SK-MEL-5 (cell line): ENCODE measurements around the gene PICK1. TPM values are rescaled to one million over a fixed set of nuclear protein-coding genes. Genes with fewer than 3 reads are reported as not detected.

Source experiments
- DNase-seq: peaks from one replicate; pipeline ENCODE4 v3.0.0-alpha.2; 2016; ENCODE audit warnings: low read depth, low spot score
- in situ Hi-C: cut with HindIII; loops from 2 replicates; pipeline ENCODE4 v1.10.0; 2016; ENCODE audit warnings: low sequenced_read_pairs, high pct_unique_total_duplicates, low pct_unique_long_range_greater_than_20kb
- polyA plus RNA-seq, 2 experiments: library from polyadenylated mRNA; depleted of rRNA; stranded (reverse); fragments of >200 nt; gene quantifications; 2 replicates each; pipeline ENCODE4 v1.2.3, GENCODE V29; 2015
- total RNA-seq: library from RNA; depleted of rRNA; stranded (reverse); fragments of >200 nt; shearing (Covaris generic); gene quantifications from 2 replicates; pipeline ENCODE4 v1.2.3, GENCODE V29; 2014; rRNA removed

Gene PICK1
- 24.2 and 35.7 TPM in 2 replicates for total RNA-seq
- 30.7 and 34.7 TPM in 2 replicates for polyA plus RNA-seq (2015; cell fraction: cytosol; rRNA removed)
- polyA plus RNA-seq (2015; cell fraction: nucleus; rRNA removed) = 116 and 137 TPM in 2 replicates

DNA sequence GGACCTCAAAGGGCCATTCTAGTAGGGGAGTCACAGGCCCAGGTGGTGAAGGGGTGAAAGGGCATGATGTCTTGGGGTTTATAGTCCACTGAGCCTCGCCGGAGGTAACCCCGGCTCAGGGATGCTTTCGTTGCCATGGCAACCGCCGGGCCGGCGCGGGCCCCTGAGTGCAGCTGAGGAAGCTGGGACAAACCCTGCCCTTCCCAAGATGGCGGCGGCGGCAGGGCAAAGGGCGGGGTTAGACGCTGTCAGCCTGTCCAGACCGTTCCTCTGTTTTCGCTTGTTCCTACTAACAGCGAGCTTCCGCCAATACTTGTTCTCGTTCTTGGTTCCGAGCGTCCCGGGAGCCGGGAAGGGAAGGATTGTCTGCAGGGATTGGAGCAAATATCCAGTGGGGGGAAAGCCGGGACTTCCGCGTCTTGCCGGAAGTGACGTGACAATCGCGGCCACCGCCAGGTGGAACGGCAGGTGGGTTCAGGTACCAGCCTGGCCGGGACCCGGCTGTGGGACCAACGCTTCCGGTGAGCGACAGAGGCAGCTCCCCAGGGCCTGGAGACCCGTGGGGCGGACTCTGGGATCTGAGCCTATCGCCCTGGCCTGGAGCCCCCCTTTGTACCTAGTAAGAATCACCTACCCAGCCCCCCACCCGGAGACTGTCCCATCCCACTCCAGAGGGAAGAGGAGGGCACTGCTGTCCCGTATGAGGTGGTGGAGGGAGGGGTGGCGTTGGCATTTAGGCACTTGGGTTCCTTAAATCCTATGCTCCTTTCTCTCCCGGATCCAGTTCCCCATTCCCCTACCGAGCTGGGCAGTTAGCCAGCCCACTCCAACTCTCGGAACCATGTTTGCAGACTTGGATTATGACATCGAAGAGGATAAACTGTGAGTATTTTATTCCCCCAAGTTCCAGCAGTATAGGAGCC is at the start of gene PICK1:
Gene PICK1 (plus strand): TSS at position 436 of the 923 bp plus-strand sequence. CDS start 406 bp downstream, at position 842.
- in situ Hi-C loops = no loop called here

DNA sequence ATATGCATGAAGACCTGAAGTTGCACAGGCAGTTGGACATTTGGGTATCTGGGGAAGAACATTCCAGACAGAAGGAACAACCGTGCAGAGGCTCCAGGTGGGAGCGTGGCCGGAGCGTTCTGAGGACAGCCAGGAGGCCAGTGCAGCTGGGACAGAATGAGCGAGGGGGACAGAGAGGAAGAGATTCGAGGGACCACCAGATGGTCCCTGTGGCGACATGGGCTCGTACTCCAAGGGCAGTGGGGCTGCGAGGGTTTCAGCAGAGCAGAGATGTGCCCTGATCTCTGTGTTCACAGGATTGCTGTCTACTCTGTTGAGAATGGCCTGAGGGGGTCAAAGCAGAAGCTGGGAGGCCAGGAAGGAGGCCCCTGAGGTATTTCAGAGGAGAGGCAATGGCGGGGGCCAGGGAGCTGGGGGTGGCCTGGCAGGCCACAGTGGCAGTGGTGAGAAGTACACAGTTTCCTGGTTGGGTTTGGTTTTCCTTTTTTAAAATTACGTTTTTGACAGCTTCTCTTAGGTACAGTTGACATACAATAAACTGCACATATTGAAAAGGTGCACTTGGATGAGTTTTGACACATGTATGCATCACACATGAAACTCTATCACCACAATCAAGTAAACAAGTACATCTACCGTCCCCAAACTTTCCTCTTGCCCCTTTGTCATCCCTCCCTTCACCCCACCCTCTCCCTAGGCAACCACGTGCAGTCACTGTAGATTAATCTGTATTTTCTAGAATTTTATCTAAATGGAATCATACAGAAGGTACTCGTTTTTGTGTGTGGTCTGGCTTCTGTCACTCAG is 48.0 kb upstream of the PICK1 start:
- DNase-seq = no peak
- in situ Hi-C loops = no loop called here

More for the DNA sequence above, at the start of gene PICK1:
- DNase-seq = peak; percentile 95

DNA sequence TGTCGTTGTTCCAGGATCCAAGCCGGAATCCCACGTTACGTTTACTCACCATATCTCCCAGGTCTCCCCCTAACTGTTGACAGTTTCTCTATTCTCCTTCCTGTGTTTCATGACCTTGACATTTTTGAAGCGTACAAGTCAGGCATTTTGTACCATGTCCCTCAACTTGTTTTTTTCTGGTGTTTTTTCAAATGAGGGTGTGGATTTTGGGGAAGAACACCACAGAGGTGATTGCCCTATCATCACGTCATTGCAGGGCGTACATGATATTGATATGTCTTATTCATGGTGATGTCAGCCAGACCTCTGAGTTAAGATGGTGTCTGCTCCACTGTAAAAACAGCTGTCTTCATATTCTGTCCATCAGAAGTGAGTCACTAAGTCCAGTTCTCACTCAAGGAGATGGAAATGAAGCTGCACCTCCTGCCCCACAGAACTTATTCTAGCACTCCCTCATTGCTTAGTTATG is 44.6 kb upstream of the PICK1 start:
- no peak for DNase-seq
- in situ Hi-C loops = no loop called here

DNA sequence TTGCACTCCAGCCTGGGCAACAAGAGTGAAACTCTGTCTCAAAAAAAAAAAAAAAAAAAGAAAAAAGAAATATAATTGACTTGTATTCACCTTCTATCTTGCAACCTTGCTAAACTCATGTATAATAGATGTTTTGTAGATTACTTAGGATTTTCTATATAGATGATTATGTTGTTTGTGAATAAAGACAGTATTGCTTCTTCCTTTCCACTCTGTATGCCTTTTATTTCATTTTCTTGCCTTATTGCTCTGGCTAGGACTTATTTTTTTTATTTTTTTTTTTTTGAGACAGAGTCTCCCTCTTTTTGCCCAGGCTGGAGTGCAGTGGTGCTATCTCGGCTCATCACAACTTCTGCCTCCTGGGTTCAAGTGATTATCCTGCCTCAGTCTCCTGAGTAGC is 43.1 kb upstream of the PICK1 start:
- in situ Hi-C loops = no loop called here
- no peak for DNase-seq

DNA sequence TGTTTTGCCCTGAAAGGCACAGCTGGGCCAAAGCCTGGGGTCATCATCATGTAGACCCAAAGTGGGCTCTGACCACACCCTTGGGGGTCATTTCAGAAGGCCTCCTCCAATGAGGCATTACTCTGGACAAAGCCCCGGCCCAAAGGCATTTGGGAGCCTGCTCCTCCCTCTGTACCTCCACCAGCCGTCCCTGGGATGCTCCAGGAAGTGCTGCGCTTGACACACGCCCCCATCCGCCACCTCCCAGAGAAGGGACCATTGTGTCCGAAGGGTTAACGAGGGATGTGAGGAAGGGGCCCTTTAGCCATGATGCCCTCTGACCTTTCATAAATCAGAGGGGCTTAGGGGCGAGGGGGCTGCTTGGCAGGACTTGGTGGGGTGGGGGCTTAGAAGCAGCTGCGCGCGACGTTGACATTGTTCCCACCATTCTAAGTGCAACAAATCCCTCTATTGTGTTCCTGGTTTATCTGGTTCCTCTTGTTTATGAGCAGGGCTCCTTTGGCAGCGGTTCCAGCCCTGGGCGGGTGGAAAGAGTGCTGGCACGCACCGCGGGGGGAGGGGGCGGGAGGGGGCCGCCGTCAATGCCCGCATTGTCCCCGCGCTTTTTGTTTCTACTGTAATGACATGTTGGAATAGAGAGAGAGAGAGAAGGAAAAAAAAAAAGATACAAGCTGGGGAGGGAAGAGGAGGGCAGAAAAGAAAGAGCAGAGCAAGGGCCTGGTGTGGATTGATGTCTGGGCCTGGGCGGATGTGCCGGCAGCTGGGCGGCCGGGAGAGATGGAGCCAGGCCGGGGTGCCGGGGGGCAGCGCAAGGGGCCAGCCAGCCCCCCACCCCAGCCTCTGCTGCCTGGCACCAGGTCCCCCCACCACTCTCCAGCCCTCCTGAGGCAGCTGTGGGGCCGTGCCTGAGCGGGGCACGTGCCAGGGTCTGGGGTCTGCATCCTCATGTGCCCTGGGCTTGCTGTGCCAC is 40.7 kb upstream of the PICK1 start:
- in situ Hi-C loops = no loop called here
- peak; percentile 96 for DNase-seq

DNA sequence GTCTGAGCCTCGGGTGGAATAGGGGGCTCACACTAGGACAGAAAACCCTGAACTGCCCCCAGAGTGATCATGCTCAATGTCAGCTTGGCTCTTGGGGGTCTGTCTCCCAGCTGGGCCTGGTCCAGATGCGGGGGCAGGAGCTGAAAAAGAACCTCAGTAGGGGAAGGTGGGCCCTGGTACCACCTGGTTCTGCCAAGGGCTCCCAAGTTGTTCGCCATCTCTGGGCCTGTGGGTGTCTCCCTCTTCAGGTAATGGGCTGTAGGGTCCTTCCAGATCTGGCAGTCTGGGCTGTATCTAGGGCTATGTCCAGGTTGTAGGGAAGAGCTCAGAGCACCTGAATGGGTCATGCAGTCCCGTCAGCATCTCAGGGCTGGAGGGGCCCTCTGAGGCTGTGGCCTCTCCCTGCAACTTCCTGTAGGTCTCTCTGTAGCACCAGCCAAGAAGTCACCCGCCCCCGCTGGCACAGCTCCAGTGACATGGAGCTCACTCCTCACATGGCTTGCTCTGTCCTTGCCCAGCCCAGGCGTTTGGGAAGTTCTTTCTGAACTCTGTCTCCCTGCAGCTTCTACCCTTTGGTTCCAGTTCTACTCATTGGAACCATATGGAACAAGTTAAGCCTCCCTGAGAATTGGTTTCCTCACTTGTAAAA is 39.8 kb upstream of the PICK1 start:
- in situ Hi-C loops = no loop called here
- DNase-seq = peak; percentile 96

DNA sequence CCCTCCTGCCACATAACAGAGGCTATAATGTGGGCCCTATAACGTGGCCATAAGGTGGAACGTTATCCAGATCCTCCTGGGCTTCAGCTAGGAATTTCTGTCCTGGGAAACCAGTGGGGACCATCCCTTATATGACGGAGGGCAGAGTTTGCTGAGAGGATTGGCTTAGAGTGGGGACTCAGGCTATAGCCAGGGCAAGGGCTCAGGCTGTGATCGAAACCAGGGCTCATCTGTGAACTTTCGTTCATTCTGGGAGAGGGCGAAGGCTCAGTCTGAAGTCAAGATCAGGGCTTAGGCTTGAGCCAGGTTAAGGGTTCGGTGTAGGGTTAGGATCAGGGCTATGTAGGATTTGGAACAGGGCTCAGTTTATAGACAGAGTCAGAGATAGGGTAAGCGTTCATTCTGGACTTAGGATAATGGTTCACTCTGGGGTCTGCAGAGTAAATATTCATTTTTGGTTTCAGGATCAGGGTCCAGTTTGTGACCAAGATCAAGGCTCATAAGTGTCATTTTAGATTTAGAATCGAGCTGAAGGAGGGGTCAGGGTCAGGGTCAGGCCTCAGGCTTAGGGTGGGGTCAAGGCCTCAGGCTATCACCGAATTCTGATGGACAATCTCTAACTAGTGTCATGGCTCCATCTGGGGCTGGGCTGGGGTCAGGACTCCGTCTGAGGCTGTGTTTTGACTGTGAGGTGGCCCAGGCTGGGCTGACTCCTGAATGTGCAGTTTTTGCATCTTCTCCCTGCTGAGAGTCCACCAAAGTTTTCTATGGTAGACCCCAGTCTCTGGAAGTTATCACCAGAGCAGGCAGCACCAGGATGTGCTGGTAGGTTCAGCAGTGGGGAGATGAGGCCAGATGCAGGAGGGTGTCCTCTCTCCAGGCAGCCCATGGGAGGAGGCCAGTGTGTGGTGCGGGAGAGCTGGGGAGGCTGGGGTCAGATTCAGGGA is 39.0 kb upstream of the PICK1 start:
- in situ Hi-C loops = no loop called here
- DNase-seq = no peak

DNA sequence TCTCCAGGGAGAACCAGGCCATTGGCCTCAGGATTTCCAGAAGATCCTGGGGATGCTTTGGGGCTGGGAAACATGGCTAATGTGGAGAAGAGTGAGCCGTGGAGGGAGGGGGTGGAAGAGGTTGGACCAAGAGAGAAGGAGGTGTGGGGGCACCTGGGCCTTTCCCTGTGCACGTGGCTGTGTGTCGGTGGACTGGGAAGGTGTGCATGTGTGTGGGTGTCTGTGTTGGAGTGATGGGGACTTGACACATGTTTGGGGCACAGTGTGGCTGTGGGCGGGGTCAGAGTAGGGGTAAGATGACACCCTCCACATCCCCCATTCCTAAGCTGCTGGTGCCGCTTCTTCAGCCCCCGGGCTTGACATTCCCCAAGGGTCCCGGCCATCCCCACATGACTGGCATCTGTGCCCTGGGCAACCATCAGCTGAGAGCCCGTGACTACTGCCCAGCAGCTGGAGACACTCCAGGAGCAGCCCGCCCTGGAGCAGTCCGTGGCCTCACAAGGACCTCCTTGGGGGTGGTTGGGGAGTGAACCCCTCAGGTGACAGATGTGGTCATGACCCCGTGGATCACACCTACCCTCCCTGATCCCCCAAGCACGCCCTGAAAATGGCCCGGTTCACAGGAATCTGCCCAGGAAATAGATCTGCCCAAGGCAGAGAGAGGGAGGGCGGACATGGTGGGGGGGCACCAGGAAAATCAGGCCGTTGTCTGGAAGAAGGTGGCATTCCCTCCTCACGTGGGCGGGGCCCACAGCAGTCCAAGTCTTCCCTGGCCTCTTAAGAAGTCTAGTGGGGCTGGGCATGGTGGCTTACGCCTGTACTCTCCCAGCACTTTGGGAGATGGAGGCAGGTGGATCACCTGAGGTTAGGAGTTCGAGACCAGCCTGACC is 38.0 kb upstream of the PICK1 start:
- in situ Hi-C loops = no loop called here
- peak; percentile 98 for DNase-seq

DNA sequence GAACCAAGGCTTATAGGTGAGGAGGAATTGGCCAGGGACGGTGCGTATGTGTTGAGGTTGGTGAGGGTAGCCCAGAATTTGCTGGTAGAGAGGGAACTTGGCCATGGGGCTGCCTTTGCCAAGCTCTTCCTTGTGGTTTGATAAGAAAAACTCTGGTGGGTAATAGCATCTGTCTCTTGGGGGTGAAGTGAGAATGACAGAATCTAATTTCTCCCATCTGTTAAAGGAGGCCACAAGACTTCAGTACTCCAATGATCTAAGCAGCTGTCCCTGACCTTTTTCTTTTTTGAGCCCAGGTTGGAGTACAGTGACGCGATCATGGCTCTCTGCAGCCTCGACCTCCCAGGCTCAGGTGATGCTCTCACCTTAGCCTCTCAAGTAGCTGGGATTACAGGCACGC is 36.0 kb upstream of the PICK1 start:
- no peak for DNase-seq
- in situ Hi-C loops = no loop called here

DNA sequence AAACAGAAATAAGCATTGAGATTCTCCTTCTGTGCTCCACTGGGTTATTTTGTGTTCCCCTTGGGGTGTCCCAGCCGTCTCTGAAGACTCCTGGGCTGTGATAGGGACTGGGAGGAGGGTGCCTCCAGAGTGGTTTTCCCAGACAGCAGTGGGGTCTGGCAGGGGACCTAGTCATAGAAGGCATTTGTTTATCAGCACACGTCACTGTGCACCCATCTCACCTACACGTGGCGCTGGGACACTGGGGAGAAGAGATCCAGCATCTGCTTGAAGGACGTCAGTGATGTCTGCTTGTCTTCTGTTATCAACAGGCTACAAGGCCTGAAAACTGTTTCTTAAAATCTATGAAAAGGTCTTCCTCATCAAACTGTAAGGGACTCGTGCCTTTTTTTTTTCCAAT is 34.2 kb upstream of the PICK1 start:
- no peak for DNase-seq
- in situ Hi-C loops = no loop called here

DNA sequence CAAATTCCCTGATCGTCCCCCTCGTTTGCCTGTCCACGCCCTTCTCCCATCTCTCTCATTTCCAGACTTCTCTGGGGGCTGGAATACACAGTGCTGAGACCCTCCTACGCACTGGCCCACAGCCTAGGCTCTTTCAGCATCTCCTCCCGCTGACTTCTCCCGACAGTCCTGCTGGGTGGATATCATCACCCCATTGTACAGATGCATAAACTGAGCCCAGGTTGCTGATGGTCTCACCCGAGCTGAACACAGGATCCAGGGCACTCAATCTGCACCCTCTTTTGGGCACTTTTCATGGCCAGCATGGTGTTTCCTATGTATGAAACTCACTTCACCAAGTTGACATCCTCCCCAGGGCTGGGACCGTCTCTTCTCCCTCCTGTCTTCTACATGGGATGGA is 31.7 kb upstream of the PICK1 start:
- in situ Hi-C loops = no loop called here
- no peak for DNase-seq

DNA sequence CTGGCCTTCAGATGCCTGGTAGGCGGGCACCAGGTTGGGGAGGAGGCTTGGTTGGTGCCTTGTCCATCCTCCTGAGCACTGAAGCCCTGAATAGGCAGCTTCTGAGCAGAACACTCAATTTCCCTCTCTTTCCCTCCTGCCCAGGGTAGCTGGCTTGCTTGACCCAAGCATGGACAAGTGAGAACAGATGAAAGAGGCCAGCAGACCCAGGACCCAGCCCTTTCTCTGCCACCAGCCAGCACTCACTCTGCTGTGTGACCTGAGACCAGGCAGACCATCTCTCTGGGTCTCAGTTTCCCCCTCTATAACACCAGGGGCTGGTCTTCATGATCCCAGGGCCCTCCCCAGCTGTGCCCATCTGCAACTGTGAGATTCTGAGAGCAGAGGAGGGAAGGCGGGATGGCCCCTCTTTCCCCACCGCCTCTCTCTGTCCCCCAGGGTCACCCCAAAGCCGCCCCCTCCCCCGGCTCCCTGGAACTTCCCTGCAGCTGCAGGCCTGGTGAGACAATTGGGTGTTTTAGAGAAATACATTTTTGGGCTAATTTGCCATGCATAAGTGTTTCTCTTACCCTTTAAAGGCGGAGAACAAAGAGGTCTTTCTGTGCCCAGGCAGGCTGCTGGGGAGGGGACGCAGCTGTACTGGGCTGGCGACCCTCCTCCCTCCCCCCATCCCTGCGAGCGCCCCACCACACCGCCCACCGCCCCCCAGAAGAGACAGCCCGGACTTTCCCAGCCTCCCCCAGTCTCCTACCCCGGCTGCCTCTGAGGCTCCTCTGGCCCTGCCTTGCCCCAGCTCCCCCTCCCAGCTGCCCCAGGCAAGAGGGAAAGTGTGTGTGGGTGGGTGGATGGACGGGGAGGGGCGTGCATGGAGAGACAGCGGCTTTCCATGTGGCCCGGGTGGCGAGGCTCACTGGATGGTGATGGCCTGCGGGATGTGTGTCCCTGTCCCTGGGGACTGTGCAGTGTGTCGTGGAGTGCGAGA is 30.8 kb upstream of the PICK1 start:
- in situ Hi-C loops = no loop called here
- peak; percentile 54 for DNase-seq

DNA sequence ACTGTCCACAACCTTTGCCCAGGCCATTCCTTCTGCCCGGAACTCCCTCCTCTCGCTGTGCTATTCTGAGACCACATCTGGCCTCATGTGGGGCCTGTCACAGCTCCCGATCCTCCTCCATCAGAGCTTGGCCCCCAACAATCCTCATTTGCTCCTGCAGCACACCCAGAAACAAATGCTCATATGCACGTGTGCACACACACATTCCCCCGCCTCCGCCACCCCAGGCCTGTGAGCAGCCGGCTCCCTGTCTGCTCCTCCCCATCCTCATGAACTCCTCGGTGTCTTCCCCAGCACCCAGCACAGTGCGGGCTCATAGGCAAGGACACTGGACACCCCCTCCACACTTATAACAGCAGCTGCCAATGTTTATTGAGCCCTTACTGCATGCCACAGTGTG is 29.7 kb upstream of the PICK1 start:
- DNase-seq = no peak
- in situ Hi-C loops = no loop called here
